MCF 10A (cell line): ENCODE results near the gene ARHGAP15. TPM values are rescaled to one million over a fixed set of nuclear protein-coding genes. Genes with fewer than 3 reads are reported as not detected.

Source experiments
- BruUV-seq: library from RNA; stranded (reverse); fragments of 400-500 nt; replicated peaks from 2 replicates; lab custom pipeline; 2021; lab: Mats Ljungman, UMichigan
- CTCF ChIA-PET: fragments of 300-600 bp; sonication (Branson Sonifier 250); formaldehyde crosslinking; extraction: SDS; loops from one replicate; lab custom pipeline; 2021; ENCODE audit warnings: antibody characterized with exemption, inconsistent platforms; lab: Yijun Ruan, JAX
- POLR2A ChIA-PET: fragments of 300-600, 350-650 bp; sonication (Branson Sonifier 250); formaldehyde crosslinking; extraction: SDS; loops from one replicate; lab custom pipeline; 2020; ENCODE audit warnings: antibody characterized with exemption, inconsistent platforms; lab: Yijun Ruan, JAX
- DNase-seq: peaks from one replicate; pipeline ENCODE4 v3.0.0-alpha.2; 2018; ENCODE audit not compliant: unreplicated experiment
- H3K27ac Mint-ChIP-seq: one replicate; pipeline ENCODE4 v1.8.0; 2022; ENCODE audit warnings: mild to moderate bottlenecking, low read depth, mixed read lengths; ENCODE audit not compliant: unreplicated experiment
- H3K27me3 Mint-ChIP-seq: one replicate; pipeline ENCODE4 v1.8.0; 2022; ENCODE audit warnings: mixed read lengths; ENCODE audit not compliant: insufficient read depth, unreplicated experiment
- H3K36me3 Mint-ChIP-seq: one replicate; pipeline ENCODE4 v1.8.0; 2022; ENCODE audit warnings: mild to moderate bottlenecking, moderate library complexity, mixed read lengths; ENCODE audit not compliant: insufficient read depth, unreplicated experiment
- H3K4me1 Mint-ChIP-seq: one replicate; pipeline ENCODE4 v1.8.0; 2022; ENCODE audit warnings: mixed read lengths; ENCODE audit not compliant: insufficient read depth, unreplicated experiment
- H3K4me3 Mint-ChIP-seq: one replicate; pipeline ENCODE4 v1.8.0; 2022; ENCODE audit warnings: mild to moderate bottlenecking, moderate library complexity, mixed read lengths; ENCODE audit not compliant: unreplicated experiment
- H3K9me3 Mint-ChIP-seq: one replicate; pipeline ENCODE4 v1.8.0; 2022; ENCODE audit warnings: mixed read lengths; ENCODE audit not compliant: unreplicated experiment
- intact Hi-C: fragments of 100-400 bp; cut with micrococcal nuclease; formaldehyde crosslinking; loops from 2 replicates; pipeline ENCODE4 v1.14.1; 2022
- total RNA-seq: library from RNA; stranded (reverse); gene quantifications from 2 replicates; pipeline ENCODE4 v1.2.3, GENCODE V29; 2022
- TF ChIP-seq, protein P1 (sequence below): fragments of 200-600 bp; IDR thresholded peaks from one replicate; pipeline ENCODE4 v1.8.0; 2022; ENCODE audit warnings: antibody characterized with exemption, mild to moderate bottlenecking; ENCODE audit not compliant: unreplicated experiment

The ARHGAP15 gene
- total RNA-seq, 1 experiment from 2014 or later: not detected

DNA sequence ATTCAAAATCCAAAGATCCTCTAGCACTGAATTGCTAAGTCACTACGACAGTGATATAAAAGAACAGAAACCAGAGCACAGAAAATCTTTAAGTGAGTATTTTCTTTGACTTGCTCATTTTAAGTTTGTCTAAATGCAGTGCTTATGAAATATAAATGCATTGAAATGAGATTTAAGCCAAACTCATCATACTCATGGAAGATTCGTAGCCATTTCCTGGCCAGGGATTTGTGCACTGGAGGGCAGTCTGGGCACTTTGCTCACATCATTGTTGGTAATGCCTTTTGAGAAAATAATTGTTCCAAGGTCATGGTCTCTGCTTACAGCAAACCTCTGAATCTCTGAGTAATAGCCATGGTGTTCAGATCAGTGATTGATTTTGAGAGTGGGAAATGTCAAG, 307.7 kb downstream of the ARHGAP15 start:
- Mint-ChIP-seq H3K27ac (no peak overlapping the region), H3K36me3 (no peaks in the 10 kb centered on the region), H3K27me3 (no peaks in the 10 kb centered on the region), H3K4me1 (no peaks in the 10 kb centered on the region), H3K4me3 (no peak overlapping the region), H3K9me3 (no peaks in the 10 kb centered on the region)
- TF ChIP-seq, protein P1, sequence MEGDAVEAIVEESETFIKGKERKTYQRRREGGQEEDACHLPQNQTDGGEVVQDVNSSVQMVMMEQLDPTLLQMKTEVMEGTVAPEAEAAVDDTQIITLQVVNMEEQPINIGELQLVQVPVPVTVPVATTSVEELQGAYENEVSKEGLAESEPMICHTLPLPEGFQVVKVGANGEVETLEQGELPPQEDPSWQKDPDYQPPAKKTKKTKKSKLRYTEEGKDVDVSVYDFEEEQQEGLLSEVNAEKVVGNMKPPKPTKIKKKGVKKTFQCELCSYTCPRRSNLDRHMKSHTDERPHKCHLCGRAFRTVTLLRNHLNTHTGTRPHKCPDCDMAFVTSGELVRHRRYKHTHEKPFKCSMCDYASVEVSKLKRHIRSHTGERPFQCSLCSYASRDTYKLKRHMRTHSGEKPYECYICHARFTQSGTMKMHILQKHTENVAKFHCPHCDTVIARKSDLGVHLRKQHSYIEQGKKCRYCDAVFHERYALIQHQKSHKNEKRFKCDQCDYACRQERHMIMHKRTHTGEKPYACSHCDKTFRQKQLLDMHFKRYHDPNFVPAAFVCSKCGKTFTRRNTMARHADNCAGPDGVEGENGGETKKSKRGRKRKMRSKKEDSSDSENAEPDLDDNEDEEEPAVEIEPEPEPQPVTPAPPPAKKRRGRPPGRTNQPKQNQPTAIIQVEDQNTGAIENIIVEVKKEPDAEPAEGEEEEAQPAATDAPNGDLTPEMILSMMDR: no peak
- ChIA-PET POLR2A (interaction anchor here (0.6 kb wide), 1 partner anchor 15 kb away, joined by 3 read pairs; no protein-coding TSS in a partner anchor), CTCF (no interaction called here)
- BruUV-seq: no TSS peak
- no peak for DNase-seq
- intact Hi-C loops: no loop called here

DNA sequence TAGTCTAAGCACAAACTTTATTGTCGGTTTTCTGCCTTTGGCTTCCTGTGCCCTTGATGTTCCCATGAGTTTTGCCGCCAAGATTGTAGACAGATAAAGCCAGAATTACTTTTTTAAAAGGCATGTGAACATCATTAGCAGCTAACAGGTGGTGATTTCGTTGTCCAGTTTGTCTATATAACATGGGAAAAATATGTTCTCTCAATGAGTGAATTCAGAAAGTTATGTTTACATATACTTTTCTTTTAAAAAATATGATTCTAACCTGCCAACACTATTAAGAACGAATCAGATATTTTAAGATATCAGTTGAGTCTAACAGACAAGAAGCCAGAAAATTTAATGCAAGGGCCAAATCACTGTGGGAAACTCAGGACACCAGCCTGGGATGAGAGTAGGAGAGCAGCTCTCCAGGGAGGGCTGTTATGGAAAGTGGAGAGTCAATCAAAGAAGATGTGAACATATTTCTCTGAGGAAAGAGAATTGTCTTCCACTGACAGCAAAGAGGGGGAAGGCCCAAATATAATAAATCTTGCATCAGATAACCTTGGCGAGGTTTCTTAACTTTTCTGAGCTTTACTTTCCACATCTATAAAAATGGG, 311.3 kb downstream of the ARHGAP15 start:
- Mint-ChIP-seq H3K27ac (no peak overlapping the region), H3K27me3 (no peaks in the 10 kb centered on the region), H3K36me3 (no peaks in the 10 kb centered on the region), H3K4me3 (no peak overlapping the region), H3K4me1 (no peaks in the 10 kb centered on the region), H3K9me3 (no peaks in the 10 kb centered on the region)
- ChIA-PET CTCF (no interaction called here), POLR2A (interaction anchor here (0.6 kb wide), 2 partner anchors 11 to 1219 kb away, joined by 3 to 4 read pairs; no protein-coding TSS in a partner anchor)
- intact Hi-C loops: no loop called here
- TF ChIP-seq, protein P1: no peak
- BruUV-seq: no TSS peak
- no peak for DNase-seq

DNA sequence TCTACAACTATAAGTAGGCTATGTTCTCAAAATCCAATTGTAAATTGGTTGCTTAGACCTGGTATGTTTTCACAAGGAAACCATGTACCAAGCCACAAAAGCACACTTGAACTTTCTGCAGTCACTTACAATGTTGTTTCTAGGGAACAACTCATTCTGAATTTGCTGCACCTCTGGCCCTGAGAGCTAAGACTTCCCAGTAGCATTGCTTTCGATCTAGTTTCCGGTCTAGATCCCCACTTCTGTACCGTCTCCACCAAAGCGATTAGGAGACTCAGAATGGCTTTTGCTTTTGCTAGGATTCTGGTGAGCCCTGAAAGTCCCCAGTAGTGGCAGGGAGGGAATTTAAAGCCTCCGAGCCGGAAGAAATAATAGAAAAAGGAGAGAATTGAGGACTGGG, 313.0 kb downstream of the ARHGAP15 start:
- no peak overlapping the region for H3K27ac Mint-ChIP-seq
- TF ChIP-seq, protein P1: no peak
- no peaks in the 10 kb centered on the region for H3K36me3 Mint-ChIP-seq
- no peaks in the 10 kb centered on the region for H3K9me3 Mint-ChIP-seq
- H3K4me3 Mint-ChIP-seq: no peak overlapping the region
- intact Hi-C loops: no loop called here
- no peaks in the 10 kb centered on the region for H3K4me1 Mint-ChIP-seq
- no TSS peak for BruUV-seq
- POLR2A ChIA-PET: no interaction called here
- no peak for DNase-seq
- CTCF ChIA-PET: no interaction called here
- no peaks in the 10 kb centered on the region for H3K27me3 Mint-ChIP-seq

DNA sequence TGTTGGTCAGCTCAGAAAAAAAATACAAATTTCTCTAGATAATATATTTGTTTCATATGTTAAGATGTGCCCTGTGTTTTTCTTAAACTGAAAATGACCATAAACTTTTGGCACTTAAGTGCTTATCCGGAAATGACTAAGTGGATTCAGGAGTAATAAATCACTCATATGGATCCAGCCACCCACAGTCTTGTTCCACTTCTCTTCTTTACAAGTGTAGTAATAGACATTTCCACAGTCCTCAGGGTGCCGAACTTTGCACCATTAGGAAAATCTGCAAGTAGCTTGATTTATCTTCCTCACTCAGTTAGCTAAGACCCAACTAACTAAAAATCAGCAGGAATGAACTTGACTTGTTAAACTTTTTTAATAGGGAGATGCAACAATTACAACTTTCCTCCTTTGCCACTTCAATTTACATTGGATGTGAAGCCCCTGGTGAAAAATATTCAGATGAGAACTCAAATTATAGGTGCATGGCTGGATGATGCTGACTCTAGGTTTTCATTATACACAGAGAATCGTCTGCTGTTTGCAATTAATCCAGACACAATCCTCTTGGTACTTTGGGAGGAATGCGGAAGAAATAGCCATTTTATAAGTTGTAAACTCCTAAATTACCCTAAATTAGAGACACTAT, 322.5 kb downstream of the ARHGAP15 start:
- Mint-ChIP-seq H3K4me1 (peaks cover 10% of the 10 kb centered on the region), H3K27ac (no peak overlapping the region), H3K36me3 (no peaks in the 10 kb centered on the region), H3K4me3 (no peak overlapping the region), H3K27me3 (no peaks in the 10 kb centered on the region), H3K9me3 (no peaks in the 10 kb centered on the region)
- intact Hi-C loops: no loop called here
- CTCF ChIA-PET: interaction anchor here (0.6 kb wide), 1 partner anchor 54 kb away, joined by 4 read pairs; no protein-coding TSS in a partner anchor
- DNase-seq: peak; percentile 69
- no TSS peak for BruUV-seq
- POLR2A ChIA-PET: interaction anchor here (0.6 to 1.1 kb wide), 3 partner anchors 16 to 880 kb away, joined by 3 read pairs; a partner anchor contains a TSS
- TF ChIP-seq, protein P1: no peak
